AG04449 (cell line): ENCODE measurements around the gene SERPINE1.

Experiments used
- CTCF ChIA-PET: fragments of 350-600 bp; formaldehyde crosslinking; extraction: SDS; loops from one replicate; lab custom pipeline; 2021; ENCODE audit warnings: antibody characterized with exemption; lab: Yijun Ruan, JAX
- POLR2A ChIA-PET: fragments of 400-600, 350-600 bp; formaldehyde crosslinking; extraction: SDS; loops from one replicate; lab custom pipeline; 2020; ENCODE audit warnings: antibody characterized with exemption, inconsistent platforms; lab: Yijun Ruan, JAX
- DNase-seq: peaks from one replicate; pipeline ENCODE4 v3.0.0-alpha.2; 2010; ENCODE audit warnings: low read depth, low spot score
- H3K4me3 ChIP-seq: 2 replicates; pipeline ENCODE4 v1.5.1; 2011; ENCODE audit warnings: low read depth, mild to moderate bottlenecking, control low read depth, low read length
- TF ChIP-seq, protein P1 (sequence below): IDR thresholded peaks from one replicate; pipeline ENCODE4 v1.5.1; 2011; ENCODE audit warnings: mild to moderate bottlenecking, moderate library complexity, low read length, control low read depth, inconsistent platforms; ENCODE audit not compliant: insufficient read depth; ENCODE audit errors: missing control alignments

The SERPINE1 gene

GRCh38 chr7:101126651-101127459 is at the start of gene SERPINE1:
Gene SERPINE1, plus strand, starts transcription at chr7:101127104. Its CDS starts 1,290 bp downstream, at chr7:101128394.
- ChIA-PET POLR2A (interaction anchor here (0.5 to 7.6 kb wide), 19 partner anchors 8 to 401 kb away, joined by 3 to 143 read pairs (median 5); partner anchors contain the start of genes PLOD3, SRRT, TRIM56 and UFSP1), CTCF (interaction anchor here (1.1 to 4.3 kb wide), 5 partner anchors 15 to 49 kb away, joined by 3 to 14 read pairs (median 7); no protein-coding TSS in a partner anchor)
- TF ChIP-seq, protein P1, sequence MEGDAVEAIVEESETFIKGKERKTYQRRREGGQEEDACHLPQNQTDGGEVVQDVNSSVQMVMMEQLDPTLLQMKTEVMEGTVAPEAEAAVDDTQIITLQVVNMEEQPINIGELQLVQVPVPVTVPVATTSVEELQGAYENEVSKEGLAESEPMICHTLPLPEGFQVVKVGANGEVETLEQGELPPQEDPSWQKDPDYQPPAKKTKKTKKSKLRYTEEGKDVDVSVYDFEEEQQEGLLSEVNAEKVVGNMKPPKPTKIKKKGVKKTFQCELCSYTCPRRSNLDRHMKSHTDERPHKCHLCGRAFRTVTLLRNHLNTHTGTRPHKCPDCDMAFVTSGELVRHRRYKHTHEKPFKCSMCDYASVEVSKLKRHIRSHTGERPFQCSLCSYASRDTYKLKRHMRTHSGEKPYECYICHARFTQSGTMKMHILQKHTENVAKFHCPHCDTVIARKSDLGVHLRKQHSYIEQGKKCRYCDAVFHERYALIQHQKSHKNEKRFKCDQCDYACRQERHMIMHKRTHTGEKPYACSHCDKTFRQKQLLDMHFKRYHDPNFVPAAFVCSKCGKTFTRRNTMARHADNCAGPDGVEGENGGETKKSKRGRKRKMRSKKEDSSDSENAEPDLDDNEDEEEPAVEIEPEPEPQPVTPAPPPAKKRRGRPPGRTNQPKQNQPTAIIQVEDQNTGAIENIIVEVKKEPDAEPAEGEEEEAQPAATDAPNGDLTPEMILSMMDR: no peak
- peak within 1 kb of the TSS; percentile 86 for H3K4me3 ChIP-seq
- DNase-seq: peak; percentile 99

DNA sequence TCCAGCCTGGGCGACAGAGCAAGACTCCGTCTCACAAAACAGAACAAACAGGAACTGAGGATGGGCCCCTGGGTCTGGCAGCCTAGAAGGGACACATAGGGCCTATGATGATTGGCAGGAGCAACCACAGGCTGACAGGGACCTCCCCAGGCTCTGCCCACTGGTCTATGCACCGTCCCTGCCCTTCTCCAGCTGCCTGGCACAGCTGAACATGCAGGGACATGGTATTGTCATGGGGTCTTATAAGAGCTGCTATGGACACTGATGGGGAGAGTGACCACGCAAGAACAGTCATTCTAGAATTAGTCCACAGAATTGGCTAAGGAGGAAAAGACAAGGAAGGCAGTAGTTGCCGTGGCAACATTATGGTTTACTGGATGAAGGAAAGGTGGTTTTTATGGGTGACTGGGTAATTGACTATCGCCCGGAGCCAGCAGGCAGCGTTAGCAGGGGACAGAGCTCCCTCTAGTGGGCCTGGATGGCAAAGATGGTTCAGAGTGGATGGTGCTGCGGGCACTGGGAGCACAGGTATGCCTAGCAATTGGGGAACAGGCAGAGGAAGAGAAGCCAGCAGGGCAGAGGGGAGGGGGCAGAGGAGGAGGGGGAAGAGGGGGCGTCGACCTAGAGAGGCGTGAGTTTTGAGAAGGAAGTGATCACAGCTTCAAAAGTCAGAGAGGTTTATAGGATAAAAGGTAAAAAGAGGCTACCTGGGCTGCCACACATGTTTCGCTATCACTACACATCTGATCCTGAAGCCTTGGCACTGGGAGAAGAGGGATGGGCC is 49.4 kb upstream of the SERPINE1 start:
- no peak overlapping the region for H3K4me3 ChIP-seq
- POLR2A ChIA-PET: interaction anchor here (1.0 to 1.5 kb wide), 4 partner anchors 8 to 53 kb away, joined by 3 to 5 read pairs (median 4); partner anchors contain the start of gene SERPINE1
- TF ChIP-seq, protein P1: peak; percentile 93
- DNase-seq: no peak
- CTCF ChIA-PET: interaction anchor here (0.6 to 5.8 kb wide), 42 partner anchors 9 to 238 kb away, joined by 3 to 55 read pairs (median 4); partner anchors contain the start of genes ACHE, FIS1, SERPINE1 and TRIM56

- DNase-seq: no peak
- POLR2A ChIA-PET: interaction anchor here (1.1 to 1.2 kb wide), 2 partner anchors 56 to 192 kb away, joined by 3 read pairs; partner anchors contain the start of gene UFSP1
- CTCF ChIA-PET: interaction anchor here (0.9 to 2.2 kb wide), 6 partner anchors 13 to 186 kb away, joined by 3 to 6 read pairs (median 3); no protein-coding TSS in a partner anchor
- no peak overlapping the region for H3K4me3 ChIP-seq
- TF ChIP-seq, protein P1: no peak
Measured at GRCh38 chr7:101081432-101081831, 45.5 kb upstream of the SERPINE1 start.

- DNase-seq: no peak
- peak overlapping the region; percentile 80 for H3K4me3 ChIP-seq
- ChIA-PET POLR2A (interaction anchor here (1.0 to 2.3 kb wide), 6 partner anchors 15 to 134 kb away, joined by 4 to 16 read pairs (median 6); partner anchors contain the start of gene SERPINE1), CTCF (interaction anchor here (0.9 to 5.6 kb wide), 12 partner anchors 8 to 233 kb away, joined by 3 to 49 read pairs (median 3); partner anchors contain the start of gene SLC12A9)
- TF ChIP-seq, protein P1: no peak
Measured at GRCh38 chr7:101084865-101085161, 42.1 kb upstream of the SERPINE1 start.

- POLR2A ChIA-PET: interaction anchor here (0.5 to 2.3 kb wide), 11 partner anchors 8 to 196 kb away, joined by 3 to 16 read pairs (median 5); partner anchors contain the start of genes SERPINE1 and UFSP1
- peak within 1 kb of the TSS; percentile 80 for H3K4me3 ChIP-seq
Measured at GRCh38 chr7:101085162-101085964, 41.5 kb upstream of the SERPINE1 start, which contains the start of gene TRIM56. Gene TRIM56, plus strand, starts transcription at chr7:101085481. Its CDS starts 1,832 bp downstream, at chr7:101087313.

More at GRCh38 chr7:101085162-101085964, 41.5 kb upstream of the SERPINE1 start, which contains the start of gene TRIM56:
- no peak for DNase-seq
- TF ChIP-seq, protein P1: no peak
- CTCF ChIA-PET: interaction anchor here (0.8 to 5.6 kb wide), 16 partner anchors 8 to 198 kb away, joined by 3 to 49 read pairs (median 3); no protein-coding TSS in a partner anchor
